ENCODE data around the gene CRHBP. TPM values are rescaled to one million over a fixed set of nuclear protein-coding genes. Genes with fewer than 3 reads are reported as not detected.
A peak's percentile ranks its signal among the peaks of the same experiment; 100 is the strongest.
"Not testable (repeated sequence)": the region's sequence is repeated elsewhere in the genome, so short reads cannot be mapped to it uniquely, and the experiment has no call there.

The CRHBP gene
- total RNA-seq, 1 donor from 2014 or later = 1.5 TPM

- no peak for DNase-seq (ENCODE audit: low spot score)
Observed at GRCh38 chr5:76958991-76959767, 6.3 kb downstream of the CRHBP start.

- DNase-seq (ENCODE audit: low spot score) = no peak
Observed at GRCh38 chr5:76960004-76960625, 7.3 kb downstream of the CRHBP start.

DNA sequence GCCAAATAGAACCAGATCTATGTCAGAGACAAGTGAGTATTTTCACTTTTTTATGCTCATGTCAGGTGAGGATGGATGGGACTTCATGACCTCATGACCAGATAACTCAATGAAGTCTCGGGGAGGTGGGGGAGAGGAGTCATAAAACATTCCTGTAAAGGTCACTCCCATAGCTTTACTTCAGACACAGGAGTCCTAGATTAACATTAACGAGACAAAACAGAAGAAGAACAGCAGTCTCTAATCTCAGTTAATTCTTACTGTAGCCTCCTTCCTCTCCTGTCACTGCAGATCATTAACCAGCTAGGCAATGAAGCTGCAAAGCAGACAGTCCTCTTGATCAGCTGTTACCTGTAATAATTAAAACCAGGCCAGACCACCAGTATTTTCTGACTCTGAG, 11.2 kb downstream of the CRHBP start:
- DNase-seq (ENCODE audit: low spot score) = no peak

- no peak for DNase-seq (ENCODE audit: low spot score)
Observed at GRCh38 chr5:76971511-76971910, 18.7 kb downstream of the CRHBP start.

- DNase-seq (ENCODE audit: low spot score) = no peak
Observed at GRCh38 chr5:76972689-76973088, 19.8 kb downstream of the CRHBP start.

DNA sequence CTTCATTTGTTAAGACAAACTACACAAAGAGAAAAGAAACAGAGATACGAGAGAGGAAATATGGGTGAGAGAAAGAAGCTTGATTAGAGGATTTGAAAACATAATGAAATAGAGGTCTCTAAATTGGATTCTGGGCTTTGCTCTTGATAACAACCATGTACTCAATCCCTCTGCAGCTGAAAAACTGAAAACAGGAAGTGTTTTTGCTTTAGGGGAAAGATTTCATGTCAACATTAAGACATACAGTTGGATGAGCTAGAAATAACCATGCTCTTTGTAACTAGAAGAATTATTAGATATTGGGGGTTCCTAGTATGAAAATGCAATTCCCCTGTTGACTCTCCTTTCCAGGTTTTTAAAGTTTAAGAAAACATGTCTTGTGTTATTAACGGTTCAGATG, 21.9 kb downstream of the CRHBP start:
- DNase-seq (ENCODE audit: low spot score) = no peak

DNA sequence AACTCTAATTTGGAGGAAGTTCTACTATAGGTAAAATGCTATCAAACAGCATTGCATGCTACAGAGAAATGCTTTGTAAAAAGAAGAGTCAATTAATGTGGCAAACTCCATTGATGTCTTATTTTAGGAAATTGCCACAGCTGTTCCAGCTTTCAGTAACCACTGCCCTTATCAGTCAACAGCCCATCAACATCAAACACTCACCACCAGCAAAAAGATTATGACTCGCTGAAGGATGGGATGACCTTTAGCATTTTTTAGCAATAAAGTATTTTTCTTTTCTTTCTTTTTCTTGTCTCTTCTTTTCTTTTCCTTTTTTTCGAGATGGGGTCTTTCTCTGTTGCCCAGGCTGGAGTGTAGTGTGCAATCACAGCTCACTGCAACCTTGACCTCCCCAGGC, 26.0 kb downstream of the CRHBP start:
- DNase-seq (ENCODE audit: low spot score) = no peak

DNA sequence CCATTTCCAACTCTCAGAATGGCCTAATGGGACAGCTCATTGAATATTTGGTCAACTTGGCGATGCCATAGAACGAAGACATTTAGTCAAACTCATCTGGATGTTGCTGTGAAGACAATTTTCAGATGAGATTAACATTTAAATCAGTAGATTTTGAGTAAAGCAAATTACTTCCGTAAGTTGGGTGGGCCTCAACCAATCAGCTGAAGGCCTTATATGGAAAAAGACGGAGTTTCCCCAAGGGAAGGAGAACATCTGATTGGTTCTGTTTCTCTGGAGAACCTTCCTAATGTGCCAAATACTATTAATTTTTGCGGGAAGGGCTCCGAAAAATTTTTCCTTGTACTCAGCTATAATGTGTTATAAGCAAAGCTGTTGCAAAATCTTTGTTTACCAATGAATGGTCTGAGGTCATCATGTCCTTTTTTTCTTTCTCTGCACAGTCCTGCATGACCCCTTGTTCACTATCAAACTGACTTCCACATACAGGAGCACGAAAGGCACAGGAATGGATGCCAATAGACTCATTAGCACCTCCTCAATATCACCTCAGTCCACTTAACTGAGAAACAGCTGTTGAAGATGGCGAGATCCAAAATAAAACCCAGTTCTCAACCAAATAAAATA, 27.8 kb downstream of the CRHBP start:
- no peak for DNase-seq (ENCODE audit: low spot score)

DNA sequence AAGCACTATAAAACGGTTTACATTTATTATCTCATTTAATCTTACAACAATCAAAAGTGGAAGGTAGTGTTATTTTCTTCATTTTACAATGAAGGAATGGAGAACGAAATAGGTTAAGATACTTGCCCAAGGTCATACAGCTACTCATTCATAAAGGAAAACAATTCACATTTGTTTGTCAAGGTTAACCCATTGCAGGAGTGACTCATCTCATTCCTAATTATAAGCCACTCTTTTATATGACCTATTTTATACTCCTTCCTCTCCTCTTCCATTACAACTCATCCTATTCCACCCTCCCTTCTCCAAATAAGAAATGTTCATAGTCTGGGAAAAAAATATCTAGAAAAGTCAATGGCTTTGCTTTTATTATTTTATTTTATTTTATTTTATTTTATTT, 29.6 kb downstream of the CRHBP start:
- DNase-seq (ENCODE audit: low spot score) = no peak

DNA sequence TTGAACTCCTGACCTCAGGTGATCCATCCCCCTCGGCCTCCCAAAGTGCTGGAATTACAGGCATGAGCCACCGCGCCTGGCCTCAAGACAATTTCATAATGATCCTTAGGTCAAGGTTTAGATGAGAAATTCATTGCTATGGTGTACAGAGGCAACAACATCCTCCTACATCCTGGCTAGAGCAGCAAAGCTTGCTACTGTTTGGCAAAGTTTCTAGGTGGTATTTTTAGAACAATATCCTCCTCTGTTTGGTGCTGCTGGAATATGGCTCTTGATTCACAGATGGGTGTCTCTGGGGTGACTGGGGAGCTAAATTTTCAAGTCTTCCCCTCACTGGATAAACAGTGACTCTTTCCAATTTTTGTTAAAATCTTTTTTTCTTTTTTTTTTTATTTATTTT, 30.6 kb downstream of the CRHBP start:
- no peak for DNase-seq (ENCODE audit: low spot score)

GRCh38 chr5:76986825-76987526, 34.1 kb downstream of the CRHBP start:
- DNase-seq (ENCODE audit: low spot score) = peak; percentile 15

DNA sequence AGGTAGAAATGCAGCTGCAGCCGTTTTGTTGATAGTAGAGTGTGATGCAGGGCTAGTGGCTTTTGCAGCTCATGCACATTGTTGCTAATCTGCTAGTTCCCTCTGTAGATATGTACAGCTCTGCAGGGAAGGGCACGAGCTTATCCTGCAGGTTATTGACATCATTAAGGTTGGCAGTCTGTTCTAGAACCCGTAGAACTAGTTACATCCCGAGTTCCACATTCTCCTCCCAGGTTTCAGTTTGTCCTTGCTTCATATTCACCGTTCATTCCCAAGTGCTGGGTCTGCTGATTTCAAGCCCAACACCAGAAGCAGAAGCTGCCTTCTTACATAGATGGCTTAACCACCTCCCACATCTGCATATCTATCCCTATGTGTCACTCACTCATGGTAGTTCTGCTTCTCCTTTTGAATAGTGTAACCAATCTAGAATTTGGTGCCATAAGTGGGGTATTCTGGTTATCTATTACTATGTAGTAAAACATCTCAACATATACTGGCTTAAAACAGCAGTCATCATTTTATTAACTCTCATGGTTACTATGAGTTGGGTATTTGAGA, 38.1 kb downstream of the CRHBP start:
- DNase-seq (ENCODE audit: low spot score) = no peak

- DNase-seq (ENCODE audit: low spot score) = not testable (repeated sequence)
Observed at GRCh38 chr5:76993436-76993835, 40.6 kb downstream of the CRHBP start.

- DNase-seq (ENCODE audit: low spot score) = no peak
Observed at GRCh38 chr5:76994337-76994736, 41.5 kb downstream of the CRHBP start.

- DNase-seq (ENCODE audit: low spot score) = not testable (repeated sequence)
Observed at GRCh38 chr5:76998251-76998650, 45.4 kb downstream of the CRHBP start.

DNA sequence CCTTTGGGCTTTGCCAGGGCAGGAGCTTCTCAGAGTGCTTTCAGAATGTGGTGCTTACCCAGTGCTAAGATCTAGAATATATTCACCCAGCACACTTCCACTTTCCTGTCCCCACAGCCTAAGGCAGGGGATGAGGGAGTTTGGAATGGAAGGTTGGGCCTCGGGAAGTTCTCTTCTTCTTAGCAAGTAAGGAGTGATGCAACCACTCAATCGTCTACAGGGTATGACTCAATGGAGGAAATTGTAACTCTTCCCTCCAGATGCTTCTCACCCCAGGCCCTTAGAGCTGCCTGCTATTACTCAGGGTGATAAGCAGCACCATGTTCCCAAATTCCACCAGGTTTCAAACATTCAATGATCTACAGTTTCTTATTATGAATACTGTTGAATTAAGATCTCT, 46.6 kb downstream of the CRHBP start:
- no peak for DNase-seq (ENCODE audit: low spot score)

DNA sequence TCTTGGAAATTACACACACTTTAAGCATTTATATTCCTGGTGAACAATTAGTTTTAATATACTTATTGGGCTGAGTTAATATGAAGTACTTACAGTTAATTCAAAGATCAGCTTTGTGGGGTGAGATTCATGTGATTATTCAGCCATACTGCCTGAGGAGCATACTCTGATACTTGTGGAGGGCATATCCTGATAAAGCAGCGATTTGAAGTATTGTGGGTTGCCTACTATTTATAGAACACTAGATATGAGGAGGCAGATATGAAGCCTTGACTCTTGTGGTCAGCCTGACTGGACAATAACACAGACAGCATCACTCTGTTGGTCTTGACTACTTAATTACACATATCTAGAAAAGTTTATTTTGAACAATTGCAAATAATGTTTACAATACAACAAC, 50.4 kb downstream of the CRHBP start:
- no peak for DNase-seq (ENCODE audit: low spot score)

DNA sequence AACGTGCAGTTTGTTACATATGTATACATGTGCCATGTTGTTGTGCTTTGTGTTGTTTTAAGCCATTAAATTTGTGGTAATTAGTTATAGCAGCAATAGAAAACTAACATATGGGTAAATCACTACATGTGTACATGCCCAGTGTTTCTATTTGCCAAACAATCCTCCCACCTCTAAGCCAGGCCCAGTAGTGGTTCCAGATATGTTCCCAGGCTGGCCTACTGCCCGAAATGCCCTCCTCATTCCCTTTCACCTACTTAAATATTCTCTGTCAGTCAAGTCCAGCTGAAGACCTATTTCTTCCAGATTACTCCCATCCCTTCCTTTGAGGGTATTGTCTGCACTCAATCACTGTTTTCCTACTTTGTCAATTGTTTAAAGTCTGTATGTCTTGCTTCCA, 53.3 kb downstream of the CRHBP start:
- no peak for DNase-seq (ENCODE audit: low spot score)

- DNase-seq (ENCODE audit: low spot score) = no peak
Observed at GRCh38 chr5:77008413-77008812, 55.6 kb downstream of the CRHBP start.

DNA sequence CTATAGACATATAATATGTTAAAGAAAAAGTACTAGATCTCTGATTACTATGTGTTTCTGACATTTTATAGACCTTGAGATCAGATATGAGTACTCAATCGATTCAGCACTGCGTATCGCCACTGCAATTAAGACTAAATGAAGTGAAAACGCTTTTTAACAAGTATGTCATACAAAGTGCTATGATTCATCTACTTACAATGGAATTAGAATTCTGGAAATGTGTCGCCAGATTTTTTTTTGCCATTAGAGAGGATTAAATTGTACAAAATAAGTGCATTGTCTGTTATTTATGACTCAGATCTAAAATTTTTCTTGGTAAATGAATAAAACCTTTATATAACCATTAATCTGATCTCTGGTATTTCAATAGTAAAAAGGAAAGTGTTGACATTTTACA, 57.4 kb downstream of the CRHBP start:
- no peak for DNase-seq (ENCODE audit: low spot score)

DNA sequence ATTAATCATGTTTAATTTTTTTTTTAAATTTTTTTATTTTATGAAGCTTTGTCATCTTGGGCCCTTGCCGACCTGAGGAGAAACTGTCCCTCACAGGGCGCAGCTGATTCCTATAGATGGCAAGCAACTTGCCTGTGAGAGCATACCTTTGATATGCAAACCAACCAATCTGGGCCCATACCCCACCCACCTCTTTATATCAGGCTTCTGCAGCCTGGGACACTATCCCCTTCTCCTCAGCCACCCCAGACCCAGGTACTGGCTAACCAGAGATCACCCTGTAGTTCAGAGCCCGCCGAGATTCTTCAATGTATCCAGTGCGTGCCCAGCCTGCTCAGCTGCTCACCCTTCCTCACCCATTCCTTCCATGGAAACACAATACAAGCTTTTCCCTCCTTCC, 58.7 kb downstream of the CRHBP start:
- no peak for DNase-seq (ENCODE audit: low spot score)

GRCh38 chr5:77012601-77013000, 59.8 kb downstream of the CRHBP start:
- DNase-seq (ENCODE audit: low spot score) = no peak
